ENCODE measurements around the gene BLNK. TPM values are rescaled to one million over a fixed set of nuclear protein-coding genes. Genes with fewer than 3 reads are reported as not detected.

BLNK gene
- total RNA-seq, 1 donor from 2014 or later: not detected

GRCh38 chr10:96153070-96153469, 118.3 kb downstream of the BLNK start:
- peaks cover 8% of the 10 kb centered on the region for H3K4me1 Mint-ChIP-seq (ENCODE audit: low read depth, unreplicated experiment)
- TF ChIP-seq CTCF (IDR thresholded peaks at IDR 0.05; ENCODE audit: partially characterized antibody, unreplicated experiment): no peak
- no peak overlapping the region for H3K4me3 Mint-ChIP-seq (ENCODE audit: unreplicated experiment)
- H3K9me3 Mint-ChIP-seq (ENCODE audit: unreplicated experiment): no peaks in the 10 kb centered on the region
- H3K27me3 Mint-ChIP-seq (ENCODE audit: unreplicated experiment): no peaks in the 10 kb centered on the region
- no peak for DNase-seq
- H3K27ac Mint-ChIP-seq (ENCODE audit: unreplicated experiment): no peak overlapping the region
- H3K36me3 Mint-ChIP-seq (ENCODE audit: unreplicated experiment): no peaks in the 10 kb centered on the region

GRCh38 chr10:96152437-96152836, 118.9 kb downstream of the BLNK start:
- Mint-ChIP-seq H3K36me3 (ENCODE audit: unreplicated experiment) (no peaks in the 10 kb centered on the region), H3K27ac (ENCODE audit: unreplicated experiment) (no peak overlapping the region), H3K4me3 (ENCODE audit: unreplicated experiment) (no peak overlapping the region), H3K27me3 (ENCODE audit: unreplicated experiment) (no peaks in the 10 kb centered on the region), H3K9me3 (ENCODE audit: unreplicated experiment) (no peaks in the 10 kb centered on the region), H3K4me1 (ENCODE audit: low read depth, unreplicated experiment) (peaks cover 8% of the 10 kb centered on the region)
- DNase-seq: no peak
- no peak for TF ChIP-seq CTCF (IDR thresholded peaks at IDR 0.05; ENCODE audit: partially characterized antibody, unreplicated experiment)

Other genes with a start within 250 kb of the BLNK start
- 42.9 TPM for gene CCNJ, start 228.0 kb downstream of the BLNK start, total RNA-seq (ENCODE audit: unreplicated experiment)
- 39.0 TPM for gene ZNF518A, start 141.3 kb downstream of the BLNK start, total RNA-seq (ENCODE audit: unreplicated experiment)
- not detected for gene DNTT, start 32.9 kb upstream of the BLNK start, total RNA-seq (ENCODE audit: unreplicated experiment)
- not detected for gene OPALIN, start 87.4 kb upstream of the BLNK start, total RNA-seq (ENCODE audit: unreplicated experiment)
- 0.17 TPM for gene TLL2, start 242.4 kb upstream of the BLNK start, total RNA-seq (ENCODE audit: unreplicated experiment)

Measured in glutamatergic neuron (in vitro differentiated cells).